Esophagus muscularis mucosa (tissue), 4 donors: Measurements from ENCODE around the gene DNAJC5. TPM values are rescaled to one million over a fixed set of nuclear protein-coding genes. Genes with fewer than 3 reads are reported as not detected.
A peak's percentile ranks its signal among the peaks of the same experiment; 100 is the strongest.

Source experiments
- DNase-seq: peaks from one replicate; pipeline ENCODE4 v3.0.0-alpha.2; 2017; ENCODE audit errors: extremely low spot score
- H3K27ac ChIP-seq, 4 donors: fragments of 200-600 bp; sonication (generic); replicated peaks in 1 of 4; 1 replicate in 3 of 4; 2 replicates in 1 of 4; pipeline ENCODE4 v1.5.1; 2016 to 2019; ENCODE audit warnings: mild to moderate bottlenecking in 1 of 4
- H3K27me3 ChIP-seq, 4 donors: fragments of 200-600 bp; sonication (generic); one replicate each; pipeline versions ENCODE4 v1.5.1 to v1.6.0; 2016 to 2019
- H3K36me3 ChIP-seq, 4 donors: fragments of 200-600 bp; sonication (generic); one replicate each; pipeline ENCODE4 v1.5.1; 2016 to 2019
- H3K4me1 ChIP-seq, 4 donors: fragments of 200-600 bp; sonication (generic); one replicate each; pipeline ENCODE4 v1.5.1; 2016 to 2019
- H3K4me3 ChIP-seq, 4 donors: fragments of 200-600 bp; sonication (generic); 1 replicate in 2 of 4; 2 replicates in 2 of 4; pipeline ENCODE4 v1.5.1; 2016 to 2019; ENCODE audit warnings: mild to moderate bottlenecking in 4 of 4, moderate library complexity in 1 of 4
- H3K9me3 ChIP-seq, 4 donors: fragments of 200-600 bp; sonication (generic); 1 replicate in 3 of 4; 2 replicates in 1 of 4; pipeline ENCODE4 v1.5.1; 2016 to 2019
- CTCF ChIP-seq, 3 experiments: fragments of 200-600 bp in 2 of 3; fragments of 450-650 bp in 1 of 3; sonication (generic) in 2 of 3; IDR thresholded peaks; one replicate each; pipeline ENCODE4 v1.5.1; 2017 to 2019; ENCODE audit warnings: antibody characterized with exemption in 3 of 3, mild to moderate bottlenecking in 2 of 3, moderate library complexity in 1 of 3
- EP300 ChIP-seq: sonication (generic); formaldehyde crosslinking; IDR thresholded peaks from one replicate; pipeline ENCODE4 v1.6.1; 2017; ENCODE audit warnings: antibody characterized with exemption
- POLR2A ChIP-seq: fragments of 450-650 bp; IDR thresholded peaks from one replicate; pipeline ENCODE4 v1.6.1; 2017; ENCODE audit warnings: antibody characterized with exemption, moderate library complexity, mild to moderate bottlenecking, low read depth
- POLR2AphosphoS5 ChIP-seq, 2 donors: sonication (generic); formaldehyde crosslinking; IDR thresholded peaks; one replicate each; pipeline ENCODE4 v1.6.1; 2017; ENCODE audit warnings: antibody characterized with exemption in 2 of 2
- WGBS: methylation state at CpG from one replicate; pipeline ENCODE4 v1.1.5; 2018; 5-methylcytosine and 5-hydroxymethylcytosine counted together
- intact Hi-C: fragments of 100-400 bp; cut with DNase I; formaldehyde crosslinking; loops from one replicate; pipeline ENCODE4 v1.15.1; 2023
- total RNA-seq, 4 donors: library from RNA; depleted of rRNA; stranded (reverse); fragments of >200 nt; gene quantifications; one replicate each; pipeline versions ENCODE4 v1.1.0 to v1.2.1, GENCODE V29; 2016

The DNAJC5 gene
- total RNA-seq, 4 donors from 2014 or later: 39.5 to 64.9 (median 53.1) TPM

- H3K4me1 ChIP-seq: peaks cover 54 to 60% (median 58%) of the 10 kb centered on the region in 4 donors
Observed at GRCh38 chr20:63855363-63856097, 39.4 kb upstream of the DNAJC5 start.

GRCh38 chr20:63856098-63856511, 38.8 kb upstream of the DNAJC5 start:
- H3K4me3 ChIP-seq: no peak overlapping the region
- TF ChIP-seq EP300 (no peak), CTCF (IDR thresholded peaks at IDR 0.05) (no peak), POLR2AphosphoS5 (IDR thresholded peaks at IDR 0.05) (no peak), POLR2A (no peak)
- H3K36me3 ChIP-seq: peaks cover 0 to 6% (median 2%) of the 10 kb centered on the region in 4 donors
- peaks cover 0 to 75% (median 21%) of the 10 kb centered on the region in 4 donors for H3K27me3 ChIP-seq
- no peaks in the 10 kb centered on the region for H3K9me3 ChIP-seq
- no peak for DNase-seq
- no peak overlapping the region for H3K27ac ChIP-seq
- H3K4me1 ChIP-seq: peaks cover 54 to 60% (median 58%) of the 10 kb centered on the region in 4 donors
- WGBS: 17% methylated on average over 3 of the region's 22 CpGs
- intact Hi-C loops: no loop called here

More at GRCh38 chr20:63855363-63856097, 39.4 kb upstream of the DNAJC5 start:
- intact Hi-C loops: no loop called here
- Histone ChIP-seq H3K27ac (peak overlapping the region; percentile 62 to 77 (median 69)), H3K9me3 (no peaks in the 10 kb centered on the region), H3K27me3 (peaks cover 0 to 81% (median 21%) of the 10 kb centered on the region in 4 donors), H3K4me3 (peak overlapping the region; percentile 7 to 31 (median 26)), H3K36me3 (peaks cover 0 to under 1% (median 0%) of the 10 kb centered on the region in 4 donors)
- no peak for DNase-seq
- TF ChIP-seq EP300: no peak
- no peak for TF ChIP-seq POLR2AphosphoS5 (IDR thresholded peaks at IDR 0.05)
- no peak for TF ChIP-seq CTCF (IDR thresholded peaks at IDR 0.05)
- TF ChIP-seq POLR2A: no peak
- 55% methylated on average over 17 of the region's 36 CpGs for WGBS

GRCh38 chr20:63857764-63858392, 37.0 kb upstream of the DNAJC5 start:
- WGBS: 30% methylated on average over 8 of the region's 14 CpGs
- H3K36me3 ChIP-seq: peaks cover 9 to 23% (median 17%) of the 10 kb centered on the region in 4 donors
- peaks cover 0 to 60% (median 21%) of the 10 kb centered on the region in 4 donors for H3K27me3 ChIP-seq
- intact Hi-C loops: no loop called here
- H3K9me3 ChIP-seq: no peaks in the 10 kb centered on the region
- DNase-seq: no peak
- peak overlapping the region; percentile 45 to 63 (median 55) for H3K27ac ChIP-seq
- peaks cover 56 to 66% (median 60%) of the 10 kb centered on the region in 4 donors for H3K4me1 ChIP-seq
- H3K4me3 ChIP-seq: no peak overlapping the region
- no peak for TF ChIP-seq CTCF (IDR thresholded peaks at IDR 0.05)
- TF ChIP-seq EP300: no peak
- TF ChIP-seq POLR2AphosphoS5 (IDR thresholded peaks at IDR 0.05): no peak
- no peak for TF ChIP-seq POLR2A

GRCh38 chr20:63858393-63859165, 36.3 kb upstream of the DNAJC5 start:
- H3K4me1 ChIP-seq: peaks cover 59 to 70% (median 65%) of the 10 kb centered on the region in 4 donors
- no peak overlapping the region for H3K4me3 ChIP-seq
- DNase-seq: no peak
- 16% methylated on average over 5 of the region's 12 CpGs for WGBS
- no peak for TF ChIP-seq POLR2AphosphoS5 (IDR thresholded peaks at IDR 0.05)
- peak in 2 of 3 experiments; percentile 13 to 26 for TF ChIP-seq CTCF (IDR thresholded peaks at IDR 0.05)
- H3K27me3 ChIP-seq: peaks cover 0 to 53% (median 20%) of the 10 kb centered on the region in 4 donors
- H3K27ac ChIP-seq: peak overlapping the region; percentile 45 to 63 (median 55)
- H3K9me3 ChIP-seq: no peaks in the 10 kb centered on the region
- intact Hi-C loops: no loop called here
- H3K36me3 ChIP-seq: peaks cover 9 to 23% (median 17%) of the 10 kb centered on the region in 4 donors
